Stimulated activated CD4-positive, alpha-beta T cell treated with anti-CD3 and anti-CD28 coated beads, Interleukin-4, amount 100 ng/mL, for 1 hour (primary cell): ENCODE results near the gene TSPAN10.
"Not testable (repeated sequence)": the region's sequence is repeated elsewhere in the genome, so short reads cannot be mapped to it uniquely, and the experiment has no call there.

ENCODE experiments used
- DNase-seq: peaks from one replicate; pipeline ENCODE4 v3.0.0-alpha.2; 2020

Gene TSPAN10

DNA sequence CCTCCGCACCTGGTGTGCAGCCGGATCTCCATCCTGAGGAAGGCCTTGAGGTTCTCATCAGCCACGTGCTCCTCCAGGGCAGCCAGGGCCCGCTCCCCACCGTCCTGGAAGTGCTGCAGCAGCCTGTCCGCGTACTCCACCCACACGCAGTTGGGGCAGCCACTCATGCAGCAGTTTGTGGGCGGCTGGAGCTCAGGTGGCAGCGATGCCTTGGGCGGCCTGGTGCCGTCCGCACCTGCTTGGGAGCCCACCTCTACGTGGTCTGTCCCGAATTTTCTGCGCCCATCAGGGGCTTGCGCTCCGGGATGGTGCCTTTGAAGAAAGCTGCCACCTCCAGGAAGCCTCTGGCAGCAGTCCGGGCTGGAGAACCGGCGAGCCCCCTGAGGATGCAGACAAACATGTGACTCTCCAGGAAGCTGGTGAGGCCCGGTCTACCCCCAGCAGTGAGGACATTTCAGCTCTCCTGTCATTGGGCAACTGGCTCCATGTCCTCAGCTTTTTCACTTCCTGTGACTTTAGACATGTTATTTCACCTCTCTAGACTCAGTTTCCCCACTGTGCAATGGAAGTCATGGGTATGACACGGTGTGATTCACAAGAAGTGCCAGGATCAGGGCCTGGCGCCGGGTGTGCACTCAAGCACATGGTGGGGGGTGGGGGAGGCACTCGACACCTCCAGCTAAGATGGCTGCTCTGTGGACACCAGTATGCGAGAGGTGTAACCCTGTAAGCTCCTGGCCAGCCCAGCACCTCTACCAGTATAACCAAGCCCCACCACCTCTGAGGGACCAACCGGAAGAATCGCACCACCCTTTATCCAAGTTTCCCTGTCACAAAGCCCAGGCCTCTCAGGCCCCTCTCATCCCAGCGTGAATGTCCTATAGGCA, 28.5 kb downstream of the TSPAN10 start:
- peak; percentile 67 for DNase-seq

GRCh38 chr17:81666092-81666341, 29.0 kb downstream of the TSPAN10 start:
- no peak for DNase-seq

DNA sequence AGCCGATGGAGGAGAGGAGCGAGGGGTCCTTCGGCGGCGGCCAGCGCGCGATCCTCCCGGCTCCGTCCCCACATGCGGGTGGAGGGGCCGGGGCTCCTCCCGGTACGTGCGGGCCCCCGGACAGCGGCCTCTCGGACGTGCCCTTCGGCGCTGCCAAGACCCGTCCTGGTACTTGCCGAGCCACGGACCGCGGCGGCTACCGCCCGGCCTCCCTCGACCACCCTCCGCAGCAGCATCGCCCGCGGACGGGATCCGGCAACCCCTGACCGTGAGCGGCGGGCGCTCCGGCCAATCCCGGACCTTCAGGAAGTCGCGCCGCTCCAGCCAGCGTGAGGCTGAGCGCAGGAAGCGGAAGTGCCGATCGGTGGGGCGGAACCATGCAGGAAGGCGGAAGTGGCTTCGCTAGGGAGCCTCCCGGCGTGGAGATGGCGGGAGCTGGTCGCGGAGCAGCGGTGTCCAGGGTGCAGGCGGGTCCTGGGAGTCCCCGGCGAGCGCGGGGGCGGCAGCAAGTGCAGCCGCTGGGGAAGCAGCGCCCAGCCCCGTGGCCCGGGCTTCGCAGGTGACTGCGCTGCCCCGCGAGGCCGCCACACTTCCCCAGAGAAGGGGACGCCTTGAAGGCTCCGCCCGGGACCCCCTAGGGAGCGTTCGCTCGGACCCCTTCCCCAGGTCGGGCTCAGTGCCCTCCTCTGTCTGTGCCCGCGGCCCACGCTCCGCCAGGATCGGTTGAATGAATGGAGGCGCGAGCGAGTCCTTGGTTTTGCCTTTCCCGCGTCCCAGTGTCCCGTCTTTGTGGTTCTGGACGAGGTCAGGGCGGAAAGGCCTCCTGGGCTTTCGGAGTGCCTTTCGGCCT, 29.6 kb downstream of the TSPAN10 start, which contains the start of the genes CCDC137 and OXLD1:
CCDC137 (plus strand) TSS at position 396 of the 850 bp plus-strand sequence; CDS start at position 426, 30 bp downstream.
OXLD1 (minus strand) TSS at position 264 of the 850 bp plus-strand sequence; CDS start at position 236, 28 bp downstream.
- DNase-seq = peak; percentile 93

- no peak for DNase-seq
Measured at GRCh38 chr17:81667754-81668153, 30.8 kb downstream of the TSPAN10 start.

GRCh38 chr17:81672504-81672903, 35.5 kb downstream of the TSPAN10 start:
- DNase-seq = no peak

DNA sequence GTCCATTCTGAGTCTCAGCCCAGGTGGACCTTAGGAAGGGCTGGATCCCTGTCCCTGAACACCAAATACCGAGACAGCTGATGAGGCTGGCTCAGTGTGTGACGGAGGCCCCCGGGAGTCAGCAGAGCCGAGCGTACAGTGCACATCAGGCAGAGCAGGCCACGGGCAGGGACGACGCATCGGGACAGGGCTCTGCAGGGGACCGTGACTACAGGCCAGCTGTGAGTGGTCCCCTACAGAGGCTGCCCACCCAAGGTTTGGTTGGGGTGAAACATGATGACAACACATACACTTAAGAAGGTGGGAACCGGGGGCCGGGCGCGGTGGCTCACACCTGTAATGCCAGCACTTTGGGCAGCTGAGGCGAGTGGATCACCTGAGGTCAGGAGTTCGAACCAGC, 36.0 kb downstream of the TSPAN10 start:
- no peak for DNase-seq

DNA sequence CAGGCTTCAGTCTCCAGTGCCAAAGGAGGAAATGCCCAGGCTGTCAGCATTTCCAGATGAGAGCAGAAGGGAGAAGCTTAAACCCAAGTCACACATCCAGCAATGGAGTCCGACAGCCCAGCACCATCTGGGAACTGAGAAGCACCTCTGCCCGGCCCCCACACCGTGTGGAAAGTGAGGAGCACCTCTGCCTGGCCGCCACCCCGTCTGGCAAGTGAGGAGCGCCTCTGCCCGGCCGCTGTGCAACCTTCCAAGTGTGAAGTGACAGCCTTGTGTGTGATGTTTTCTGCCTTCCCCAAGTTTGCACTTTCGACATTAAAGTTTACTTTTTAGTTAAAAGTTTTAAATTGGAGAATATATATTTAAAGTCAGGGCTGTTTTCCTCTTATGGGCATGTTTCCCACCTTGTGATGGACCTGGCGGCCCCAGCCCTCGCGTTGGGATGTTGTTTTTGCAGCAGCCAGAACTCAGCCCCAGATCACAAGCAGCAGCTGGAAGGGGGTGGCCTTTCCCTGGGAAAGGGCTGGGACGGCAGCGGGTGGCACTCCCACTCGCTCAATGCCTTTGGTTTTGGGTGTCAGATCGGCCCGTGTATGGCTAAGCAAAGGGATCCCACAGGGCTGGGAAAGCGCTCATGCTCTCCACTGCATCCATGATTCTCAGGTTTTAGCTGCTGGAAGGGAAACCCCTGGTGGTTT, 36.7 kb downstream of the TSPAN10 start:
- DNase-seq = no peak

DNA sequence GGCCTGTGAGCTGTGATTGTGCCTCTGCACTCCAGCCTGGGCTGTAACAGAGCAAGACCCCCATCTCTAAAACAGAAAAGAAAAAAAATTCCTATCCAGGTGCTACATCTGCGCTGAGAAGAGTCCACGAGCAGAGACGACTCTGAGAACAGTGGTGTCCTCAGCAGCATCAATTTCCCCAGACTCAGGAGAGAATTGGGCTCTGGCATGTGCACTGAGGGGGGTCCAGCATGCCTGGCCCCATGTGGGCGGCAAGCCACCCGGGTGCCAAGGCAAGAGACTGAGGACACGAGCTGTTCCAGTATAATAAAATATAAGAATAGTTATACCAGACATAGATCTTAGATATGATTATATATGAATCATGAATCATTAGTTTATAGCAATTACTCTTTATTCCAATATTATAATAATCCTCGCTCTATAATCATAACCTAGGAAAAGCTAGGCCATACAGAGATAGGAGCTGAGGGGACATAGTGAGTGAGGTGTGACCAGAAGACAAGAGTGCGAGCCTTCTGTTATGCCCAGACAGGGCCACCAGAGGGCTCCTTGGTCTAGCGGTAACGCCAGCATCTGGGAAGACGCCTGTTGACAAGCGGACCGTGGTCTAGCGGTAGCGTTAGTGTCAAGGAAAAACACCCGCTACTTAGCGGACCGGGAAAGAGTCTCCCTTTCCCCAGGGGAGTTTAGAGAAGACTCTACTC, 38.7 kb downstream of the TSPAN10 start:
- DNase-seq = not testable (repeated sequence)

DNA sequence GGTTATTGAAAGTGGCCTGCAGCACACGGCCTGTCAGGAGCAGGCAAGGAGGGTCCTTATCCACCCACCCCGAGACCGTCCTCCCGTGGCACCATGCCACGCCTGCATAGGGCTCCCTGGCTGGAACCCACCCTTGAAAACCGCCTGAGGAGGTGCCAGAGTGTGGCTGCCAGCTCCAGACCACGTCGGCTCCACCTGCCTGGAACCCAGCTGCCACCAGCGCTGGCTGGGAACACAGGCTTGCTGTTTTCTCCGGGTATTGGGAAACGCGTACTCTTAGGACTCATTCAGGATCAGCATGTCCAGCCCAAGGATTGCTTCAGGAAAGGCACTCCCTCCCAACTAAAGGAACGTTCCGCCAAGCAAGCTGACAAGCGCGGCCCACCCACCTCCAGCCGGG, 39.9 kb downstream of the TSPAN10 start:
- DNase-seq = no peak

GRCh38 chr17:81680150-81680549, 43.2 kb downstream of the TSPAN10 start:
- no peak for DNase-seq

DNA sequence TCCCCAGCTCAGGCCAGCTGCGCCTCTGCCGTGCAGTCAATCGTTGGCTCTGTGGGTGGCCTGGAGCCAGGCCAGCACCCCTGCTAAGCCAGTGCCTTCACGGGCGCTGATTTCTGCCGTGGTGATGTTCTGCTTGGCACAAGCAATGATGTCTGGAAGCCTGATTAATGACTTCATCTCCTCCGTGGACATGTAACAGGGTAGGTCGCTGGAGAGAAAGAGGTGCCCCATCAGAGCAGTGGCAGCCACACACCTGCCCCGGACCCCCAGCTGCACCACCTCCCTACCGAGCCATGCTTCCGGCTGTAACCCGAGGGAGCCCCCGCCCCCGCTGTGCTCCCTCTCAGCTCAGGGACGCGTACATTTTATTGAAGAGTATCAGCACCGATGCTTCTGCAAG, 44.7 kb downstream of the TSPAN10 start:
- DNase-seq = no peak

- DNase-seq = no peak
Measured at GRCh38 chr17:81682565-81683207, 45.7 kb downstream of the TSPAN10 start.

GRCh38 chr17:81683208-81683583, 46.2 kb downstream of the TSPAN10 start:
- no peak for DNase-seq

- peak; percentile 96 for DNase-seq
Measured at GRCh38 chr17:81683584-81684441, 46.8 kb downstream of the TSPAN10 start, which contains the start of the genes ARL16 and HGS. ARL16 (minus strand) TSS chr17:81683797; CDS start chr17:81683753, 44 bp downstream. HGS (plus strand) TSS chr17:81684011; CDS start chr17:81684067, 56 bp downstream.

DNA sequence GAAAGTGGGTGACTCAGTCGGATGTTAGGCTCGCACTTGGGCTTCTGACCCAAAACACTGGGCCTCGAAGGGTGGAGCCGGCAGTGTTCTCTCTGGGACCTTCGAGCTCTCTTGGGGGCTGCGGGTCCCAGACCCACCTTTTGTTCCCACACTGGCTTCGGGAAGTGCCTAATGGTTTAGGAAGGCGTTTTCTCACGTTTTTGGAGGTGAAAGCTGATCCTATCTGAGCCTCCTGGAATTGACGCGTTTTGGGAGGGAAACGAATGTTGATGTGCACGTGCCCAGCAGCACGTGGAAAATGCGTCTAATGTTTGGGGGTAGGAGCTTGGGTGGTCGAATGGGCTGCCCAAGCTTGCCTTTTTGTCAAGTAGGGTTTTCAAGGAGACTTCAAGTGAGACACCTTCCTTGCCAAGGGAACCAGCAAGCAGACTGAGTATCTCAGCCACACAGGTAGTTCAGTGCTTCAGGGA, 47.5 kb downstream of the TSPAN10 start:
- no peak for DNase-seq

DNA sequence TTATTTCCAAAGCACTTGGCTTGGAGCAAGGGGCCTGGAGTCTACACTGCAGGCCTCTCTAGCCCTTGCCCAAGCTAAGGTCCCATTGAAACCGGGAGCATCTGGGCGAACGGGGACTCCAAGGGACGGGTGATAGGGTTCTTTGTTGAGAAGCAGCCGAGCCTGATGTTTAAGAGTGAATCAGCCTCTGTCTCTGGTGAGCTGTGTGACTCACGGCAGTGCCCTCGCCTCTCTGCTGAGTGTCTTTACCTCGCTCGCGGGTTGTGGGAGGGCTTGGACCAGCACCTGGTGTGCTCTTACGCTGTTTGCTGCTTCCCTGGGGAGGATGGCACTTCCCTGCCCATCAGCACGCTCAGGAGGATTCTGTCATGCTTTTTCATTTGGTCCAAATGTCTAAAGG, 48.1 kb downstream of the TSPAN10 start:
- peak; percentile 64 for DNase-seq

DNA sequence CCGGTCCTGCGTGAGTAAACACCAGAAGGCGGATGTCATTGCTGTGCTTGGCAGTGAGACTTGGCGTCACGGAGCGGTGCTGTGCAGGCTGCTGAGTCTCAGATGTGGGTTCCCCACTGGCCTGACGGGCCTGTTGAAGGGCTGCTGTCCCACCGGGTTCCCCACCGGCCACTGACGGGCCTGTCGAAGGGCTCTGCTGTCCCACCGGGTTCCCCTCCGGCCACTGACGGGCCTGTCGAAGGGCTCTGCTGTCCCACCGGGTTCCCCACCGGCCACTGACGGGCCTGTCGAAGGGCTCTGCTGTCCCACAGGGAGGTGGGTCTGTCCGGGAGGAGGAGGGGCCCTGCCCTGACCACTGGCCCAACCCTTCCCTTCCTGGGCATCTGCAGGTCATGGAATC, 49.6 kb downstream of the TSPAN10 start:
- DNase-seq = no peak

DNA sequence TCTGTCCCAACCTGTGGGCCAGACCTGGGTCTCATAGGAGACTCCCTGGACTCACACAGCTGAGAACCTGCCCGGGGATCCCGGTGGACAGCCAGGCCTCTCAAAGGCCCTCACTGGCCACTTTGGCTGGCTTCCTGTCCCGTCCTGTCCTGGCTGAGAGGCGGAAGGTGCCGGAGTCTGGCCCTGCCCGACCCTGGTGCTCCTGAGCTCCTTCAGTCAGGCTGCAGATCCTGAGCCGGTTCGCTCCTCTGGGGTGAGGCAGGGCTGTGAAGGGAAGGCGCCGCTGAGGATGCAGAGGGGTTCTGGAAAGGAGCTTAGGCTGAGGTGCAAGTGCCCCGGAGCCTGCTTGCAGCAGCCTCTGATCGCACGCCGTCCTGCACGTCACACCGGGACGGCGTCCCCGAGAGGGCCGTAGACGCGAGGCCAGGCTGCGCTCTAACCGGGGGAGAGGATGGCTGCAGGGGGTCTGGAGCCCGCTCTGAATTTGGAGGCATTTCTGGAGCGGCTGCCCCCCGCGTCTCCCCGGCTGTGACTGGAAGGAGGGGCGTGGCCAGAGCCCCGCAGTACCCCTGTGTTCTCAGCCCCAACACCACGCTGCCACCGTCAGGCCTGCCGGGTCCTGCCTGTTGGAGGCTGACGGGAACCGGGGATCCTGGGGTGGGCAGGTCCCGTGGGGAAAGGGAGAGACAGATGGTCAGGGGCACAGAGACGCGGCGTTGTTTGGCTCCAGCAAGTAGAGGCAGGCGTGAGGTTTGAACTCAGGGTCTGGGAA, 51.0 kb downstream of the TSPAN10 start:
- DNase-seq = no peak

DNA sequence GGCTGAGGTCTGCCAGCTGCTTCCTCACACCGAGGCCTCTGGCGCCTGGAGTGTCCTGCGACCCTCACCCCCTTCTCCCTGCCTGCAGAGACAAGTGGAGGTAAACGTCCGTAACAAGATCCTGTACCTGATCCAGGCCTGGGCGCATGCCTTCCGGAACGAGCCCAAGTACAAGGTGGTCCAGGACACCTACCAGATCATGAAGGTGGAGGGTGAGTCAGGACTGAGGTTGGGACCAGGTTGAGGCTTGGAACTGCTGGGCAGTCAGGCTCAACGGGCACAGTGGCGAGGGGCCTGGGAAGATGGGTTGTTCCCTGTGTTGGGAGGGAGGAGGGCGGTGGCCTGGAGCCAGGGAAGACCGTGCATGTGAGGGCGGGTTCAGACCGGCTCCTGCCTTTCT, 51.6 kb downstream of the TSPAN10 start:
- no peak for DNase-seq

GRCh38 chr17:81690066-81690465, 53.1 kb downstream of the TSPAN10 start:
- DNase-seq = no peak
